ENCODE measurements around the gene RAB14.

RAB14 gene

DNA sequence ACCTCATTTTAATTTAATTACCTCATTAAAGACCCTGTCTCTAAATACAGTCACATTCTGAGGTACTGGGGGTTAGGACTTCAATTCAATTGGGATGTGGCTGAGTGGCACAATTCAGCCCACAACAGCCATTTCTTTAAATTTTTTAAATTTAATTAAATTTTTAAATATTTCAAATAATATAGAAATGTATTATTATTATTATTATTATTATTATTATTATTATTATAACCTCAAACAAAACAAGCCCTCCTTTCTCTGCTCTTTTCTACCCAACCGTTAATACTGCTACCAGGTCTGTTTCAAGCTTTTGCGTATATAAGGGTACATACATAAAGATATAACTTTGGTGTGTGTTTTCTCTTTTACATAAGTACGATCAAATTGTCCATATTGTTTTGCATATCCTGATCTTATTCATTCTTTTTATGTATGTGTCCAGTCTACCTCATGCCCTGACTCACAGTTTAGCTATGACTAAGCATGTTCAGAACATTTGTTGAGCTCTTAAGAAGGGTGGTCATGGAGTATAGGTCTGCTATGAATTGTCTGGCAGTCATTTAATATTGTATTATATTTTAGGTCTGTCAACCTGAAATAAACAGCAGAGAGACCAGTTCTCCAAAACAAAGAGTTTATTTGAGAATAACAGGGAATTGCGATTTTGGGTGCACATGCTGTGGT is 16.1 kb upstream of the RAB14 start:
- peaks cover 24% of the 10 kb centered on the region for H3K4me1 ChIP-seq (ENCODE audit: insufficient read depth, low read length)
- H3K9ac ChIP-seq (ENCODE audit: low read depth, low read length), result no peak overlapping the region
- no peak overlapping the region for H3K27ac ChIP-seq (ENCODE audit: low read length)
- H3K4me3 ChIP-seq (ENCODE audit: low read length), result no peak overlapping the region
- no peaks in the 10 kb centered on the region for H3K9me3 ChIP-seq (ENCODE audit: insufficient read depth, low read depth, low read length)
- H3K27me3 ChIP-seq (ENCODE audit: insufficient read depth, low read length), result no peaks in the 10 kb centered on the region
- H3K36me3 ChIP-seq (ENCODE audit: insufficient read depth, low read depth, low read length), result no peaks in the 10 kb centered on the region

DNA sequence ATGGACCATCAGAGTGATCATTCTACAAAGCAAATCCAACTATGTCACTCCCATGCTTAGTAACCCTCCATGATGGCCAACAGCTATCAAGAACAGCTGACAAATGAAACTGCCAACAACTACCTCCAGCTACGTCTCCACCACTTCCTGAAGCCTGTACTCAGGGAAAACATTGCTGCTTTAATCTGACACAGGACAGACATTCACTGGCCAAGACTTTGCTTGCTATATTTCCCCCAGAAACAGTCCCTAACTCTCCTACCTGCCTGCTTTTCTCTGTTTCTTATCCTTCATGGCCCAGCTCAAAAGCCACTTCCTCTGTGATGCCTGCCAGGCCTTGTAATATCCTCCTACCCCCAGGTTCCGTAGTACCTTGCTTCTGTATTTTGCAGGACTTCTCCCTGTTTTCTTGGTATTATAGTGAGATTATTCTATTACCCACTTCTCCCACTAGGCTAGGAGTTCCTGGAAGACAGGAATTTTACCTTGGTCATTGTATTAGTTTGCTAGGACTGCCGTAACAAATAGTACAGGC is 14.7 kb upstream of the RAB14 start:
- Histone ChIP-seq H3K27ac (ENCODE audit: low read length) (no peak overlapping the region), H3K27me3 (ENCODE audit: insufficient read depth, low read length) (no peaks in the 10 kb centered on the region), H3K36me3 (ENCODE audit: insufficient read depth, low read depth, low read length) (no peaks in the 10 kb centered on the region), H3K4me1 (ENCODE audit: insufficient read depth, low read length) (peaks cover 10% of the 10 kb centered on the region), H3K4me3 (ENCODE audit: low read length) (no peak overlapping the region), H3K9me3 (ENCODE audit: insufficient read depth, low read depth, low read length) (no peaks in the 10 kb centered on the region), H3K9ac (ENCODE audit: low read depth, low read length) (no peak overlapping the region)

DNA sequence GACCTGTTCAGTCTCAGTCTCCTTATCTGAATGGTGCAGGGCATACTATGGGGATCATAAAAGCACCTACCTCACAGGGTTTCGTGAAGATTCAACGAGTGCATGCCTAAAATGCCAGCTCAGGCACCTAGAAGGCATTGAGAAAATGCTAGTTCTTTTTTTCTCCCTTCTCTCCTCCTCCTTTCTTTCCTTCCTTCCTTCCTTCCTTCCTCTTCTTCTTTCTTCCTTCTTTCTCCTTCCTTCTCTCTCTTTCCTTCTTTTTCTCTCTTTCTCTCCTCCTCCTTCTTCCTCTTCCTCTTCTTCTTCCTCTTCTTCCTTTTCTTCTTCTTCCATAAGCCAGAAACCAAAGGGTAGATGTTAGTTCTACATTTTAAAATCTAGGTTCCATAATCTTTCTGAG is 12.3 kb upstream of the RAB14 start:
- Histone ChIP-seq H3K27me3 (ENCODE audit: insufficient read depth, low read length) (no peaks in the 10 kb centered on the region; the same call in 1 of the 2 replicates), H3K4me3 (ENCODE audit: low read length) (no peak overlapping the region), H3K4me1 (ENCODE audit: insufficient read depth, low read length) (no peaks in the 10 kb centered on the region; the same call in 1 of the 2 replicates), H3K9me3 (ENCODE audit: insufficient read depth, low read depth, low read length) (no peaks in the 10 kb centered on the region), H3K36me3 (ENCODE audit: insufficient read depth, low read depth, low read length) (no peaks in the 10 kb centered on the region), H3K9ac (ENCODE audit: low read depth, low read length) (no peak overlapping the region), H3K27ac (ENCODE audit: low read length) (no peak overlapping the region)

DNA sequence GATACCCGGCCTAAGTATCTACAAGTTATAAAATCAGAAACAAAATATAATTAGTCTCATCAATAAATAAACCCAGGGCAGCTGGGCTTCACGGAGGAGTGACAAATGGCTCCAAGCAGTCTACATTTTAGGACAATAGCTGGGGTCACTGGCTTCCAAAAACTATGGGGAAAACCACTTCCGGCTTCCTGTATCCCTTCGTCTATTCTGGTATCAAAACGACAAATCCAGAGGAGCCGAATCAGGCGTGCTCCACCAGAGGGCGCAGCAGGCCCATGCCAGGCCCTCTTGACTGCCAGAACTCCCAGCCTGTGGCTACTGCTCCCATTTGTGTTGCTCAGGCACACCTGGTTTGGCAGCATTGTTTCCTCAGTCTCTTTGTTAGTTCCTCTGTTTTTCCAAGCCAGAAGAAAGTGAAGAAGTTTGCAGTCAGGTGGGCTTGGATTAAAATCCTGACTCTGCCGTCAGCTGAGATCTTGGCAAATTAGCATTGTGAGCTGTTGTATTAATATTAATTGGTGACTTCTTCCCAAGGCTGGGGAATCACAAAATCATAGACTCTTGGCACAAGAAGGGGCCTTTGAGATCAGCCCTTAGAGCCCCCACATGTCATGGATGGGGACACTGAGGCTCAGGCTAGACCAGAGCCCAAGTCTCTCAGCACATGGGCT is 11.6 kb upstream of the RAB14 start:
- Histone ChIP-seq H3K27ac (ENCODE audit: low read length) (no peak overlapping the region), H3K9ac (ENCODE audit: low read depth, low read length) (no peak overlapping the region; the same call in 1 of the 2 replicates)

DNA sequence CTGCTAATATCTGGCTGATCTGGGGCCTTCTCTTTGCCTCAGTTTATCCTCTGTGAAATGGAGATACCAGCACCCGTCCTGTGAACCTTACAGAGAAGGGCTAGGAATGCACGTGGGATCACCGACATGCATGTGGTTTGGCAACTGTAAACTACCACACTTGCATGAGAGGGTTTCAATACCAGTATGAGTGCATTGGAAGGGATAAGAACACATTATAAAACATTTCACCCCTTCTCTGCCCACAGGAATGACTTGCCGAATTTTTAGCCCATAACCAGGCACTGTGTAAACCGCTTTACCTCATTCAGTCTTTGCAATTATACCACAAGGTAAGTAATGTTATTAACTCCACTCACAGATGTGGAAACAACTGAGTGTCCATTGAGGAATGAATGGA is 8.9 kb upstream of the RAB14 start:
- Histone ChIP-seq H3K36me3 (ENCODE audit: insufficient read depth, low read depth, low read length) (no peaks in the 10 kb centered on the region), H3K9ac (ENCODE audit: low read depth, low read length) (no peak overlapping the region), H3K9me3 (ENCODE audit: insufficient read depth, low read depth, low read length) (no peaks in the 10 kb centered on the region), H3K27me3 (ENCODE audit: insufficient read depth, low read length) (peaks cover under 1% of the 10 kb centered on the region), H3K4me1 (ENCODE audit: insufficient read depth, low read length) (peaks cover 11% of the 10 kb centered on the region; the same call in 1 of the 2 replicates), H3K4me3 (ENCODE audit: low read length) (no peak overlapping the region), H3K27ac (ENCODE audit: low read length) (no peak overlapping the region)

More for the DNA sequence above, 11.6 kb upstream of the RAB14 start:
- Histone ChIP-seq H3K4me1 (ENCODE audit: insufficient read depth, low read length) (no peaks in the 10 kb centered on the region; the same call in 1 of the 2 replicates), H3K4me3 (ENCODE audit: low read length) (no peak overlapping the region), H3K9me3 (ENCODE audit: insufficient read depth, low read depth, low read length) (no peaks in the 10 kb centered on the region), H3K36me3 (ENCODE audit: insufficient read depth, low read depth, low read length) (no peaks in the 10 kb centered on the region), H3K27me3 (ENCODE audit: insufficient read depth, low read length) (no peaks in the 10 kb centered on the region; the same call in 1 of the 2 replicates)

DNA sequence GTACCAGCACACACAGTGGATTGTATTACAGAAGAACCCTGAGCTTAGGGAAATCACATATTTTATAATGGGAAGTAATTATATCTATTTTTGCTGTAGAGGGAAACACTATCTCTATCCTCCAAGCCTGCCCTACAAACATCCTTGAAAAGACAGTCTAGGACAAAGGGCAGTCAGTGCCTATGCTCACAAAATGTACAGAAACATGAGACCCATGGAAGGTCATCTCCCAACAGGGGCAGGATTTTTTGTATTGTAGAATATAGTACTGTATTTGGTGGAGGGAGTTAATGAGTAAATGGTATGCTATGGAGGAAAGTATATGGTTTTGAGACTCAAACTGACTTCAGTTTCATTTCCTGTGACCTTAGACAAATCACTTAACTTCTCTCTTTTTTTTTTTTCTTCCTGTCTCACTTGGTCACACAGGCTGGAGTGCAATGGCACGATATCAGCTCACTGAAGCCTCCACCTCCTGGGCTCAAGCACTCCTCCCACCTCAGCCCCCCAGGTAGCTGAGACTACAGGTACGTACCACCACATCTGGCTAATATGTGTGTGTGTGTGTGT is 5.8 kb upstream of the RAB14 start:
- Histone ChIP-seq H3K4me3 (ENCODE audit: low read length) (no peak overlapping the region), H3K27ac (ENCODE audit: low read length) (no peak overlapping the region), H3K9me3 (ENCODE audit: insufficient read depth, low read depth, low read length) (no peaks in the 10 kb centered on the region), H3K27me3 (ENCODE audit: insufficient read depth, low read length) (peaks cover 10% of the 10 kb centered on the region), H3K9ac (ENCODE audit: low read depth, low read length) (no peak overlapping the region), H3K36me3 (ENCODE audit: insufficient read depth, low read depth, low read length) (no peaks in the 10 kb centered on the region), H3K4me1 (ENCODE audit: insufficient read depth, low read length) (peaks cover 11% of the 10 kb centered on the region; the same call in 1 of the 2 replicates)

DNA sequence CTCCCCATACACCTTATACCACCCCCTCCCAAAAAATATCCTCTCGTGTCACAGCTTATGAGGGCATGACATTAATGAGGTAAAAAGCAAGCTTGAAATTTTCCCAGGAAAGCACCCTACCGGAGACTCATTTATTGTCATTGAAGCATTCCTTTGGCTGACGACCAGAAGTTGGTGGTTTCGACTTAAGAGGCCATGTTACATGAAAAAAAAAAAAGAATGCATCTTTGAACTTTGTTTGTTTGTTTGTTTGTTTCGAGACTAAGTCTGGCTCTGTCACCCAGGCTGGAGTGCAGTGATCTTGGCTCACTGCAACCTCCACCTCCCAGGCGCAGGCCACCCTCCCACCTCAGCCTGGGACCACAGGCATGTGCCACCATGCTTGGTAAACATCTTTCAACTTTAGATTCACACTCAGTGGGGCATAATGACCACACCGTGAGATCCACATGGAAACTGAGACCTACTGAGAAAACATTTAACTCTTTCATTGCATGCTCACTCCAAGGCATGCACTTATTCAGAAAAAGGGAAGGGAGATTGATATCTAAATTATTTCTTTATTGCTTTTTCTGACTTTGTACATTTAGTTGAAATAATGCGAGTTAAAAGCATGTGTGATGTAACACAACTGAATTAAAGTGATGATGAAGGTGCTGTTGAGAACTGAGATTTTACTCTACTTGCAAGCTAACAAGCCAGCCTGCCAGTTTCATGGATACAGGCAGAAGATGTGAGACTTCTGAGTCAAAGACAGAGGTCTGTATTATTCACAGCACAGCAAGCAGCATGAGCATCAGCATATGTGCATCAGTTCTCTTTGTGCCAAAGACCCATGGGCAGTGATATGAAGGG is 5.1 kb upstream of the RAB14 start:
- Histone ChIP-seq H3K36me3 (ENCODE audit: insufficient read depth, low read depth, low read length) (no peaks in the 10 kb centered on the region), H3K4me3 (ENCODE audit: low read length) (0 out of 2 replicates have a peak overlapping the region, but pooled peaks have one; percentile 12)

DNA sequence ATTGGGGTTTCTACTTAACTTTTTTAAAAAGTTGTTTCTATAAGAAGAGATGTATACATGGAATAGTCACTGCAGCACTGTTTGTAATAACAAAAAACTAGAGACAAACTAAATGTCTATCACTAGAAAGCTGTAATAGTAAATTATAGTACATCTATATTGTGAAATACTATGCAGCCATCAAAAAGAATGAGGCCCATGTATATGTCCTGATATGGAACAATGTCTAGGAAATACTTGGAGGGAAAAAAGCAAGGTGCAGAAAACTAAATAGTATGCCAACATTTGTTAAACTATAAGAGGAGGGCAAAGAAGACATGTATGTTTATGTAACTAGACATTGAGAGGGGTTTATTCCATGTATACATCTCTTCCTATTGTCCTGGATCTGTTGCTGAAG is 2.9 kb upstream of the RAB14 start:
- Histone ChIP-seq H3K9ac (ENCODE audit: low read depth, low read length) (no peak overlapping the region), H3K4me1 (ENCODE audit: insufficient read depth, low read length) (peaks cover 24% of the 10 kb centered on the region), H3K36me3 (ENCODE audit: insufficient read depth, low read depth, low read length) (no peaks in the 10 kb centered on the region), H3K27ac (ENCODE audit: low read length) (no peak overlapping the region), H3K4me3 (ENCODE audit: low read length) (no peak overlapping the region), H3K9me3 (ENCODE audit: insufficient read depth, low read depth, low read length) (no peaks in the 10 kb centered on the region), H3K27me3 (ENCODE audit: insufficient read depth, low read length) (peaks cover 10% of the 10 kb centered on the region)

More for the DNA sequence above, 5.1 kb upstream of the RAB14 start:
- H3K27ac ChIP-seq (ENCODE audit: low read length), result no peak overlapping the region
- no peaks in the 10 kb centered on the region for H3K9me3 ChIP-seq (ENCODE audit: insufficient read depth, low read depth, low read length)
- H3K4me1 ChIP-seq (ENCODE audit: insufficient read depth, low read length), result peaks cover 15% of the 10 kb centered on the region
- H3K27me3 ChIP-seq (ENCODE audit: insufficient read depth, low read length), result peaks cover 10% of the 10 kb centered on the region
- H3K9ac ChIP-seq (ENCODE audit: low read depth, low read length), result no peak overlapping the region

DNA sequence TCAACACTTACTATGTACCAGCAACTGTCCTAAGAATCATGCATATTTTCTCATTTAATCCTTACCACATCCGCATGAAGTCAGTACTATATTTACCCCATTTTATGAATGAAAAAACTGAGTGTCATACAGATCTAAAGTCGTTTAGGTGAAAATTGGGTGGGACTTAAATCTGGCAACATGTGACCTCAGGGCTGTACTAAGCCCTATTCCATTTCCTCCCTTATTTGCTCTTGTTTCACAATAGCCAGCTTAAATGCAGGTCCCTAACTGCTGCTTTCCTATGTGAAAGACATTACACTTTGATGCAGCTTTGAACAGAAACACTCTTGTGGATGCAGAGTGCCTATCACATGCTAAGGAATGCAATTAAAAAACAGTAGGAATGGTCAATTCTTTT is 2.5 kb upstream of the RAB14 start:
- Histone ChIP-seq H3K27ac (ENCODE audit: low read length) (no peak overlapping the region), H3K4me3 (ENCODE audit: low read length) (no peak overlapping the region), H3K27me3 (ENCODE audit: insufficient read depth, low read length) (peaks cover 10% of the 10 kb centered on the region), H3K36me3 (ENCODE audit: insufficient read depth, low read depth, low read length) (no peaks in the 10 kb centered on the region), H3K9ac (ENCODE audit: low read depth, low read length) (no peak overlapping the region), H3K9me3 (ENCODE audit: insufficient read depth, low read depth, low read length) (no peaks in the 10 kb centered on the region), H3K4me1 (ENCODE audit: insufficient read depth, low read length) (peaks cover 26% of the 10 kb centered on the region)

DNA sequence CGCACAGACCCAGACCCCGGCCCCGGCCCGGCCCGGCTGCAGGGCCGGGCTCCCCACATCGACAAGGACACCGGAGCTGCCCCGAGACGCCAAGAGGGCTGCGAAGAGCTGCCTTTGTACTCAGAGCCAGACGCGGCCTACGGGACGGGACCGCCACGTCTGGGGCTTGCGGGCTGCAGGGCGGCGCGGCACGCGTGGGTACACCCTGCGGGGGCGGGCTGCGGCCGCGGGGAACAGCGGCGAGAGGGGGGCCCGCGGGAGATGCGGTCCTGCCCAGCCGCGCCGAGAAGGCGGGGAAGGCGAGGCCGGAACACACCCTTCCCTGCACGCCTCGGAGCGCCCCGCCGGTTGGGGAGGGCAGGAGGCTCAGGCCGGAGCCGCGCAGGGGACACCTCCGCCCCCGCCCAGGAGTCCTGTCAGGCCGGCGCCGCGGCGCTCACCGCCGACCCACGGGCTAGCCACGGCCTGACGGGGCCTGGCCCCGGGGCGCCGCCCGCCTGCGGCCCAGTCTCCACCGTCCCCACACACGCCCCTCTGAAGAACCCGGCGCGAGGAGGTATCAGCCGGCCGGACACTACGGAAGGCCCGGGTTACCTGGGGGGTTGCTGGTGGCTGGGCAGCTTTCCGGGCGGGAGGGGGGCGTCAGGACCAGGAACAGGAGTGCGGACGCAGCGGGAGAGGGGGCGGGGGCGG is 478 bp downstream of the RAB14 start:
- Histone ChIP-seq H3K36me3 (ENCODE audit: insufficient read depth, low read depth, low read length) (no peaks in the 10 kb centered on the region), H3K27ac (ENCODE audit: low read length) (no peak overlapping the region), H3K27me3 (ENCODE audit: insufficient read depth, low read length) (peaks cover 10% of the 10 kb centered on the region), H3K4me3 (ENCODE audit: low read length) (peak overlapping the region; percentile 70), H3K9me3 (ENCODE audit: insufficient read depth, low read depth, low read length) (no peaks in the 10 kb centered on the region), H3K9ac (ENCODE audit: low read depth, low read length) (peak overlapping the region; percentile 82), H3K4me1 (ENCODE audit: insufficient read depth, low read length) (peaks cover 16% of the 10 kb centered on the region)

DNA sequence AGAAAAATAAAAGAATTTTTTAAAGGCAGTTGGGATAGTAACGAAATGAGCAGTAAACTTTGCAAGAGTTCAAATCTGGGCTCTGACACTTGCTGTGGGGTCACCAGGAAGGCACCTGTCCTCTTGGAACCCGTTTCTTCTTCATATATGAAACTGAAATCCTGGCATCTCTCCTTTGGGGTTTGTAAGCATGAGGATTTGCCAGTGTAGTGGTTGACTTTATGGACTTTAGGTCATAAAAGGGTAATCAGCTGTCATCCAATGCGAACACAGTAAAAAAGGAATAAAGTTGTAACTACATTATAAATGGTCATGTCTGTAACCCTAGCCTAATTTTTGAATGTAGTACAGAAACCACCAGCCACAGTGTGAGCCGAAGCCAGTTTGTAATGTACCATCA is 1.3 kb downstream of the RAB14 start:
- H3K4me1 ChIP-seq (ENCODE audit: insufficient read depth, low read length), result peaks cover 15% of the 10 kb centered on the region

More for the DNA sequence above, 1.3 kb downstream of the RAB14 start:
- no peak overlapping the region for H3K27ac ChIP-seq (ENCODE audit: low read length)
- H3K9me3 ChIP-seq (ENCODE audit: insufficient read depth, low read depth, low read length), result no peaks in the 10 kb centered on the region
- H3K9ac ChIP-seq (ENCODE audit: low read depth, low read length), result peak overlapping the region; percentile 82
- peak overlapping the region; percentile 70 for H3K4me3 ChIP-seq (ENCODE audit: low read length)
- peaks cover 8% of the 10 kb centered on the region for H3K27me3 ChIP-seq (ENCODE audit: insufficient read depth, low read length)
- no peaks in the 10 kb centered on the region for H3K36me3 ChIP-seq (ENCODE audit: insufficient read depth, low read depth, low read length)

All from iPS-20b (cell line).